ENCODE results near the gene NRM.

The NRM gene, protein sequence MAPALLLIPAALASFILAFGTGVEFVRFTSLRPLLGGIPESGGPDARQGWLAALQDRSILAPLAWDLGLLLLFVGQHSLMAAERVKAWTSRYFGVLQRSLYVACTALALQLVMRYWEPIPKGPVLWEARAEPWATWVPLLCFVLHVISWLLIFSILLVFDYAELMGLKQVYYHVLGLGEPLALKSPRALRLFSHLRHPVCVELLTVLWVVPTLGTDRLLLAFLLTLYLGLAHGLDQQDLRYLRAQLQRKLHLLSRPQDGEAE

GRCh38 chr6:30690403-30691207 lies at the start of gene NRM:
NRM (minus strand) TSS chr6:30690984; CDS start chr6:30690974, 10 bp downstream.
- DNase-seq (ENCODE audit: low read depth in 1 of 2, low spot score in 1 of 2), result peak; percentile 59 to 89
- TF ChIP-seq JUND (IDR thresholded peaks at IDR 0.05; ENCODE audit: low read depth), result no peak
- in situ Hi-C loops (cut with HindIII; ENCODE audit: low pct_unique_long_range_greater_than_20kb, low sequenced_read_pairs), result no loop called here

DNA sequence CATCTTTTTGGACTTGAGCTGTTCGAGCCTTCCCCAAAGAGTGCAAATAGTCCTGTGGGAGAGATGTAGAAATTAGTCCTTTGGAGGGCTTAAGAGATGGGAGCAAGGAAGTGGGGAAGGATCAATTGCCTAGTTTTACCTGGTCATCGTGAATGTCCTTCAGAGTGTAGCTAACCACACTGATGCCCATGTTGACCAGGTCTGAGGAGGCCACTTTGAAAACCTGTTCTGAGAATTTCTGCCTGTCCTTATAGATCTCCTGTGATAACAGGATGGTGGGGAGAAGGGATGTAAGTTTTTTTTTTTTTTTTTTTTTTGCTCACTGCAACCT lies 49.7 kb upstream of the NRM start:
- in situ Hi-C loops (cut with HindIII; ENCODE audit: low pct_unique_long_range_greater_than_20kb, low sequenced_read_pairs), result no loop called here
- TF ChIP-seq JUND (IDR thresholded peaks at IDR 0.05; ENCODE audit: low read depth), result no peak
- DNase-seq (ENCODE audit: low read depth in 1 of 2, low spot score in 1 of 2), result no peak

- in situ Hi-C loops (cut with HindIII; ENCODE audit: low pct_unique_long_range_greater_than_20kb, low sequenced_read_pairs), result no loop called here
- DNase-seq (ENCODE audit: low read depth in 1 of 2, low spot score in 1 of 2), result no peak
- TF ChIP-seq JUND (IDR thresholded peaks at IDR 0.05; ENCODE audit: low read depth), result no peak
These were observed 47.7 kb upstream of the NRM start for GRCh38 chr6:30738532-30738931.

DNA sequence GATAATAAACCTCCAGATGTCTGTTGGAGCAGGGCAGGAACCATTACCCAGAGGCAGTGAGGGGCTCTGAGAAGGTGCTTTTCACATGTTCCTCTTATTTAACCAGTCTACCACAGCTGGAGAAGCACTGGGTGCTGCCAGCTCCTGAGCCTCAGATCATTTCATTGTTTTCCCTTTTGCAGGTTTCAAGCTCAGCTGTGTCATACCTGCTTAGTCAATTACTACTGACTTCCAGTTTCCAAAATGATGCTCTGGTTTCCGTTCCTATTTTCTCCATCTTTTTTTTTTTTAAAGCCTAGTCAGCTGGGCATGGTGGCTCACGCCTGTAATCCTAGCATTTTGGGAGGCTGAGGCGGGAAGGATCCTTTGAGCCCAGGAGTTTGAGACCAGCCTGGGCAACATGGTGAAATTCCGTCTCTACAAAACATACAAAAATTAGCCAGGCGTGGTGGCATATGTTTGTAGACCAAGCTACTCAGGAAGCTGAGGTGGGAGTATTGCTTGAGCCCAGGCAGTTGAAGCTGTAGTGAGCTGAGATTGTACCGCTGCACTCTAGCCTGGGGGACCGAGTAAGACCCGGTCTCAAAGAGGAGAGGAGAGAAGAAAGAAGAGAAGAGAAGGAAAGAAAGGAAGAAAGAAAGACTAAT lies 45.0 kb upstream of the NRM start:
- DNase-seq (ENCODE audit: low read depth in 1 of 2, low spot score in 1 of 2), result no peak
- in situ Hi-C loops (cut with HindIII; ENCODE audit: low pct_unique_long_range_greater_than_20kb, low sequenced_read_pairs), result no loop called here
- no peak for TF ChIP-seq JUND (IDR thresholded peaks at IDR 0.05; ENCODE audit: low read depth)

- in situ Hi-C loops (cut with HindIII; ENCODE audit: low pct_unique_long_range_greater_than_20kb, low sequenced_read_pairs), result no loop called here
These were observed 41.6 kb upstream of the NRM start for GRCh38 chr6:30732237-30732943.

GRCh38 chr6:30730601-30731435 lies 40.0 kb upstream of the NRM start:
- TF ChIP-seq JUND (IDR thresholded peaks at IDR 0.05; ENCODE audit: low read depth), result no peak
- peak; percentile 75 to 90 for DNase-seq (ENCODE audit: low read depth in 1 of 2, low spot score in 1 of 2)
- in situ Hi-C loops (cut with HindIII; ENCODE audit: low pct_unique_long_range_greater_than_20kb, low sequenced_read_pairs), result no loop called here

More at GRCh38 chr6:30732237-30732943, 41.6 kb upstream of the NRM start:
- DNase-seq (ENCODE audit: low read depth in 1 of 2, low spot score in 1 of 2), result no peak
- no peak for TF ChIP-seq JUND (IDR thresholded peaks at IDR 0.05; ENCODE audit: low read depth)

GRCh38 chr6:30727920-30728553 lies 37.3 kb upstream of the NRM start:
- no peak for DNase-seq (ENCODE audit: low read depth in 1 of 2, low spot score in 1 of 2)
- TF ChIP-seq JUND (IDR thresholded peaks at IDR 0.05; ENCODE audit: low read depth), result no peak
- in situ Hi-C loops (cut with HindIII; ENCODE audit: low pct_unique_long_range_greater_than_20kb, low sequenced_read_pairs), result no loop called here

DNA sequence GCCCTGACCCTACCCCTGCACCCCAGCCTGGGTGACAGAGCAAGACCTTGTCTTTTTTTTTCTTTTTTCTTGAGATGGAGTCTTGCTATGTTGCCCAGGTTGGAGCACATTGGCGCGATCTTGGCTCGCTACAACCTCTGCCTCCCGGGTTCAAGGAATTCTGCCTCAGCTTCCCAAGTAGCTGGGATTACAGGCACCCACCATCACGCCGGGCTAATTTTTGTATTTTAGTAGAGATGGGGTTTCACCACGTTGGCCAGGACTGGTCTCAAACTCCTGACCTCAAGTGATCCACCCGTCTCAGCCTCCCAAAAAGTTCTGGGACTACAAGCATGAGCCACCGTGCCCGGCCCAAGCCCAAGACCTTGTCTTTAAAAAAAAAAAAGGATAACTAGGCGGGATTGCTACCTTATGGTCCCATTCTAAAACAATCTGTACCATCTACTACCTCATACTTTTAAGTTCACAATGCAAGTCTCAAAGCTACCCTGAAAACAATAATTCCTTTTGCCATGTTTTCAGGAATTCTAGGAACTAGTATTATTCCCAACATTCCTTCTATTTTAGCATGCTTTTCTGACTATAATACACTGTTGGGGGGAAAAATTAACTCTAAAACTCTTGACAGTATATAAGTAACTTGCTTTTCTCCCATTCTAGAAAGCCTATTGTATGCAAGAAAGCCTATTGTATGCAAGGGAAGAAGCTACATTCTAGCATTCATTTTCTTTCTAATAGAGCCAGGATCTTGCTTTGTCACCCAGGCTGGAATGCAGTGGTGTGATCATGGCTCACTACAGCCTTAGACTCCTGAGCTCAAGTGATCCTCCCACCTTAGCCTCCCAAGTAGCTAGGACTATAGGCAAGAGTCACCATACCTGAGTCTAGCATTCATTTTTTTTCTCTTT lies 36.0 kb upstream of the NRM start:
- DNase-seq (ENCODE audit: low read depth in 1 of 2, low spot score in 1 of 2), result no peak
- in situ Hi-C loops (cut with HindIII; ENCODE audit: low pct_unique_long_range_greater_than_20kb, low sequenced_read_pairs), result no loop called here
- no peak for TF ChIP-seq JUND (IDR thresholded peaks at IDR 0.05; ENCODE audit: low read depth)

DNA sequence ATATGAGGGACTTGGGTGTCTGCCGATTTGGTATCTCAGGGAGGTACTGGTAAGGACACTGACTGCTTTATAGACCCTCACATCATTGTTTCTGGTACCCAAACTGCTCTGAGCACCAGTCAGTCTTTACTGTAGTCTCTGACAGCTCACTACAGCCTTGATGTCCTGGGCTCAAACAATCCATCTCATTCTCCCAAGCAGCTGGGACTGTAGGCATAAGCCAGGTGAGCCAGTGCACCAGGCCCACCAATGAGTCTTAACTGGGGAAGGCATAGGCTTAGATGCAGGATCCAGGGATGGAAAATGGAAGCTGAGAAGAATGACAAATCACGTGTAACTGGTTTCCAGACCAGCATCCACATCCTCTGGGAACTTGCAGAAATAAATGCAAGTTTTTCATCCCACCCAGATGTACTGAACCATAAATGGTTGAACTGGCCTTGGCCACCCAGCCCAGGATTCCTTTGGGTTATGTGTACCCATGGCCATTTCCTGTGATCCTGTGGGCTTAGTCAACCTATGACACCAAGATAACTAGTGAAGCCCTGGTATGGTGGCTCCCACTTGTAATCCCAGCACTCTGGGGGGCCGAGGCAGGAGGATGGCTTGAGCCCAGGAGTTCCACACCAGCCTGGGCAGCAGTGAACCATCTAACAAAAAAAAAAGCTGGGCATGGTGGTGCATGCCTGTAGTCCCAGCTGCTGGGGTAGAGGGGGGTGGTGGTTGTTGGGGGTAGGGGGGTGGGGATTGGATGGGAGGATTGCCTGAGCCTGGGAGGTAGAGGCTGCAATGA lies 35.1 kb upstream of the NRM start:
- DNase-seq (ENCODE audit: low read depth in 1 of 2, low spot score in 1 of 2), result peak in 1 of 2 experiments; percentile 51
- no peak for TF ChIP-seq JUND (IDR thresholded peaks at IDR 0.05; ENCODE audit: low read depth)
- in situ Hi-C loops (cut with HindIII; ENCODE audit: low pct_unique_long_range_greater_than_20kb, low sequenced_read_pairs), result no loop called here
